ENCODE results near the gene OXNAD1.
A peak's percentile ranks its signal among the peaks of the same experiment; 100 is the strongest.

OXNAD1 gene

GRCh38 chr3:16240229-16241023 lies 24.6 kb upstream of the OXNAD1 start:
- Mint-ChIP-seq H3K27ac (no peak overlapping the region), H3K4me1 (peaks cover 22% of the 10 kb centered on the region), H3K9me3 (no peaks in the 10 kb centered on the region), H3K4me3 (no peak overlapping the region), H3K36me3 (no peaks in the 10 kb centered on the region)
- ATAC-seq (peak; percentile 61), DNase-seq (ENCODE audit: low spot score in 2 of 2) (no peak)

GRCh38 chr3:16241225-16241624 lies 23.8 kb upstream of the OXNAD1 start:
- no peak for DNase-seq (ENCODE audit: low spot score in 2 of 2)
- no peaks in the 10 kb centered on the region for H3K9me3 Mint-ChIP-seq
- H3K27ac Mint-ChIP-seq: no peak overlapping the region
- no peaks in the 10 kb centered on the region for H3K36me3 Mint-ChIP-seq
- no peak overlapping the region for H3K4me3 Mint-ChIP-seq
- H3K4me1 Mint-ChIP-seq: peaks cover 22% of the 10 kb centered on the region
- no peak for ATAC-seq

- H3K4me3 Mint-ChIP-seq: no peak overlapping the region
- ATAC-seq (no peak), DNase-seq (ENCODE audit: low spot score in 2 of 2) (no peak)
- H3K9me3 Mint-ChIP-seq: no peaks in the 10 kb centered on the region
- H3K36me3 Mint-ChIP-seq: no peaks in the 10 kb centered on the region
- H3K4me1 Mint-ChIP-seq: peaks cover 28% of the 10 kb centered on the region
- H3K27ac Mint-ChIP-seq: no peak overlapping the region
These were observed 22.8 kb upstream of the OXNAD1 start for GRCh38 chr3:16242177-16242576.

GRCh38 chr3:16243706-16244490 lies 21.1 kb upstream of the OXNAD1 start:
- peak; percentile 29 for ATAC-seq
- H3K4me1 Mint-ChIP-seq: peaks cover 40% of the 10 kb centered on the region
- H3K36me3 Mint-ChIP-seq: no peaks in the 10 kb centered on the region
- no peaks in the 10 kb centered on the region for H3K9me3 Mint-ChIP-seq
- DNase-seq (ENCODE audit: low spot score in 2 of 2): no peak
- no peak overlapping the region for H3K4me3 Mint-ChIP-seq
- H3K27ac Mint-ChIP-seq: peak overlapping the region; percentile 13

- no peaks in the 10 kb centered on the region for H3K9me3 Mint-ChIP-seq
- peaks cover 36% of the 10 kb centered on the region for H3K4me1 Mint-ChIP-seq
- no peak overlapping the region for H3K27ac Mint-ChIP-seq
- no peak overlapping the region for H3K4me3 Mint-ChIP-seq
- DNase-seq (ENCODE audit: low spot score in 2 of 2) (no peak), ATAC-seq (no peak)
- no peaks in the 10 kb centered on the region for H3K36me3 Mint-ChIP-seq
These were observed 19.4 kb upstream of the OXNAD1 start for GRCh38 chr3:16245609-16246008.

- DNase-seq (ENCODE audit: low spot score in 2 of 2) (peak; percentile 69 to 84), ATAC-seq (peak; percentile 84)
- Mint-ChIP-seq H3K27ac (peak overlapping the region; percentile 74), H3K4me1 (peaks cover 31% of the 10 kb centered on the region), H3K4me3 (peak overlapping the region; percentile 56), H3K9me3 (no peaks in the 10 kb centered on the region), H3K36me3 (no peaks in the 10 kb centered on the region)
These were observed 17.5 kb upstream of the OXNAD1 start for GRCh38 chr3:16247282-16248061.

- H3K9me3 Mint-ChIP-seq: no peaks in the 10 kb centered on the region
- peaks cover 26% of the 10 kb centered on the region for H3K4me1 Mint-ChIP-seq
- no peak overlapping the region for H3K4me3 Mint-ChIP-seq
- no peak for ATAC-seq
- no peak overlapping the region for H3K27ac Mint-ChIP-seq
- no peak for DNase-seq (ENCODE audit: low spot score in 2 of 2)
- H3K36me3 Mint-ChIP-seq: no peaks in the 10 kb centered on the region
These were observed 16.5 kb upstream of the OXNAD1 start for GRCh38 chr3:16248556-16248955.

GRCh38 chr3:16249336-16249735 lies 15.7 kb upstream of the OXNAD1 start:
- no peaks in the 10 kb centered on the region for H3K9me3 Mint-ChIP-seq
- no peaks in the 10 kb centered on the region for H3K36me3 Mint-ChIP-seq
- no peak for ATAC-seq
- H3K27ac Mint-ChIP-seq: no peak overlapping the region
- peaks cover 22% of the 10 kb centered on the region for H3K4me1 Mint-ChIP-seq
- no peak overlapping the region for H3K4me3 Mint-ChIP-seq
- no peak for DNase-seq (ENCODE audit: low spot score in 2 of 2)

GRCh38 chr3:16249886-16250285 lies 15.1 kb upstream of the OXNAD1 start:
- Mint-ChIP-seq H3K4me1 (peaks cover 28% of the 10 kb centered on the region), H3K4me3 (no peak overlapping the region), H3K27ac (no peak overlapping the region), H3K9me3 (no peaks in the 10 kb centered on the region), H3K36me3 (no peaks in the 10 kb centered on the region)
- DNase-seq (ENCODE audit: low spot score in 2 of 2): no peak
- ATAC-seq: no peak

- peaks cover 36% of the 10 kb centered on the region for H3K4me1 Mint-ChIP-seq
- no peaks in the 10 kb centered on the region for H3K9me3 Mint-ChIP-seq
- H3K4me3 Mint-ChIP-seq: no peak overlapping the region
- no peaks in the 10 kb centered on the region for H3K36me3 Mint-ChIP-seq
- DNase-seq (ENCODE audit: low spot score in 2 of 2) (no peak), ATAC-seq (no peak)
- no peak overlapping the region for H3K27ac Mint-ChIP-seq
These were observed 13.5 kb upstream of the OXNAD1 start for GRCh38 chr3:16251316-16252085.

- peaks cover 5% of the 10 kb centered on the region for H3K36me3 Mint-ChIP-seq
- no peak for ATAC-seq
- peaks cover 28% of the 10 kb centered on the region for H3K4me1 Mint-ChIP-seq
- H3K9me3 Mint-ChIP-seq: no peaks in the 10 kb centered on the region
- H3K4me3 Mint-ChIP-seq: no peak overlapping the region
- no peak overlapping the region for H3K27ac Mint-ChIP-seq
- no peak for DNase-seq (ENCODE audit: low spot score in 2 of 2)
These were observed 12.6 kb upstream of the OXNAD1 start for GRCh38 chr3:16252243-16252978.

- no peak for ATAC-seq
- no peak for DNase-seq (ENCODE audit: low spot score in 2 of 2)
- peaks cover 5% of the 10 kb centered on the region for H3K36me3 Mint-ChIP-seq
- no peak overlapping the region for H3K27ac Mint-ChIP-seq
- peaks cover 22% of the 10 kb centered on the region for H3K4me1 Mint-ChIP-seq
- H3K9me3 Mint-ChIP-seq: no peaks in the 10 kb centered on the region
- H3K4me3 Mint-ChIP-seq: no peak overlapping the region
These were observed 12.0 kb upstream of the OXNAD1 start for GRCh38 chr3:16252988-16253387.

GRCh38 chr3:16253601-16254000 lies 11.4 kb upstream of the OXNAD1 start:
- peaks cover 7% of the 10 kb centered on the region for H3K36me3 Mint-ChIP-seq
- peaks cover 17% of the 10 kb centered on the region for H3K4me1 Mint-ChIP-seq
- H3K4me3 Mint-ChIP-seq: no peak overlapping the region
- no peak overlapping the region for H3K27ac Mint-ChIP-seq
- ATAC-seq (no peak), DNase-seq (ENCODE audit: low spot score in 2 of 2) (peak in 1 of 2 donors; percentile 45)
- H3K9me3 Mint-ChIP-seq: no peaks in the 10 kb centered on the region

- peaks cover 17% of the 10 kb centered on the region for H3K4me1 Mint-ChIP-seq
These were observed 10.1 kb upstream of the OXNAD1 start for GRCh38 chr3:16254916-16255315.

More at GRCh38 chr3:16254916-16255315, 10.1 kb upstream of the OXNAD1 start:
- peak overlapping the region; percentile 82 for H3K27ac Mint-ChIP-seq
- peak; percentile 82 for ATAC-seq
- peak overlapping the region; percentile 70 for H3K4me3 Mint-ChIP-seq
- no peaks in the 10 kb centered on the region for H3K9me3 Mint-ChIP-seq
- peak in 1 of 2 donors; percentile 63 for DNase-seq (ENCODE audit: low spot score in 2 of 2)
- peaks cover 18% of the 10 kb centered on the region for H3K36me3 Mint-ChIP-seq

Data from stimulated activated effector memory CD8-positive, alpha-beta T cell treated with anti-CD3 and anti-CD28 coated beads, Interleukin-12 subunit alpha, Interleukin-12 subunit beta, amount 100 ng/mL, for 72 hours (primary cell).